ENCODE measurements around the gene MYH11. TPM values are rescaled to one million over a fixed set of nuclear protein-coding genes. Genes with fewer than 3 reads are reported as not detected.

The MYH11 gene
- 14.0 TPM for total RNA-seq
- long read RNA-seq, full-length matches to known transcripts, result 10 of 24 reads
- long read RNA-seq, partial matches to known transcripts, result 10 of 24 reads
- long read RNA-seq, other reads (novel, unspliced or antisense), result 4 of 24 reads

- peak; percentile 19 for ATAC-seq (ENCODE audit: poor library complexity)
- intact Hi-C loops (cut with DNase I), result no loop called here
- no peak for DNase-seq
Measured at GRCh38 chr16:15856901-15857698, at the start of gene MYH11. TSS of gene MYH11 (minus strand) at chr16:15857028. CDS start at chr16:15838252, 18,776 bp downstream.

GRCh38 chr16:15906439-15906838, 49.6 kb upstream of the MYH11 start:
- DNase-seq (no peak), ATAC-seq (ENCODE audit: poor library complexity) (no peak)
- intact Hi-C loops (cut with DNase I), result loop anchor here (10.0 kb wide), 1 partner anchor 68 kb away; no protein-coding TSS in a partner anchor

- intact Hi-C loops (cut with DNase I), result loop anchor here (10.0 kb wide), 1 partner anchor 71 kb away; no protein-coding TSS in a partner anchor
- no peak for DNase-seq
- no peak for ATAC-seq (ENCODE audit: poor library complexity)
Measured at GRCh38 chr16:15903960-15904359, 47.1 kb upstream of the MYH11 start.

- intact Hi-C loops (cut with DNase I), result loop anchor here (10.0 kb wide), 1 partner anchor 74 kb away; no protein-coding TSS in a partner anchor
Measured at GRCh38 chr16:15900901-15901500, 44.2 kb upstream of the MYH11 start.

GRCh38 chr16:15900357-15900756, 43.5 kb upstream of the MYH11 start:
- DNase-seq (no peak), ATAC-seq (ENCODE audit: poor library complexity) (no peak)
- intact Hi-C loops (cut with DNase I), result loop anchor here (10.0 kb wide), 1 partner anchor 74 kb away; no protein-coding TSS in a partner anchor

More at GRCh38 chr16:15900901-15901500, 44.2 kb upstream of the MYH11 start:
- DNase-seq, result no peak
- ATAC-seq (ENCODE audit: poor library complexity), result no peak

GRCh38 chr16:15899538-15900100, 42.8 kb upstream of the MYH11 start:
- ATAC-seq (ENCODE audit: poor library complexity) (no peak), DNase-seq (no peak)
- intact Hi-C loops (cut with DNase I), result loop anchor here (5.0 to 10.0 kb wide), 2 partner anchors 48 to 75 kb away; partner anchors contain the start of gene ABCC1

GRCh38 chr16:15898654-15899053, 41.8 kb upstream of the MYH11 start:
- no peak for DNase-seq
- intact Hi-C loops (cut with DNase I), result loop anchor here (5.0 kb wide), 1 partner anchor 49 kb away; the partner anchor contains the start of gene ABCC1
- no peak for ATAC-seq (ENCODE audit: poor library complexity)

GRCh38 chr16:15897834-15898254, 41.0 kb upstream of the MYH11 start:
- no peak for ATAC-seq (ENCODE audit: poor library complexity)
- DNase-seq, result no peak
- intact Hi-C loops (cut with DNase I), result loop anchor here (5.0 kb wide), 1 partner anchor 49 kb away; the partner anchor contains the start of gene ABCC1

- intact Hi-C loops (cut with DNase I), result loop anchor here (5.0 kb wide), 1 partner anchor 50 kb away; the partner anchor contains the start of gene ABCC1
Measured at GRCh38 chr16:15897121-15897780, 40.4 kb upstream of the MYH11 start.

GRCh38 chr16:15894571-15895374, 37.9 kb upstream of the MYH11 start:
- intact Hi-C loops (cut with DNase I), result loop anchor here (5.0 kb wide), 1 partner anchor 53 kb away; the partner anchor contains the start of gene ABCC1
- DNase-seq (no peak), ATAC-seq (ENCODE audit: poor library complexity) (no peak)

More at GRCh38 chr16:15897121-15897780, 40.4 kb upstream of the MYH11 start:
- ATAC-seq (ENCODE audit: poor library complexity) (no peak), DNase-seq (no peak)

GRCh38 chr16:15891508-15891907, 34.7 kb upstream of the MYH11 start:
- DNase-seq, result no peak
- intact Hi-C loops (cut with DNase I), result no loop called here
- ATAC-seq (ENCODE audit: poor library complexity), result no peak

GRCh38 chr16:15888072-15888976, 31.5 kb upstream of the MYH11 start, which contains the start of gene CEP20:
TSS of gene CEP20 (minus strand) at chr16:15888603. CDS start at chr16:15888585, 18 bp downstream.
- intact Hi-C loops (cut with DNase I), result no loop called here
- peak; percentile 100 for ATAC-seq (ENCODE audit: poor library complexity)
- peak; percentile 100 for DNase-seq

GRCh38 chr16:15887283-15887682, 30.5 kb upstream of the MYH11 start:
- ATAC-seq (ENCODE audit: poor library complexity) (no peak), DNase-seq (no peak)
- intact Hi-C loops (cut with DNase I), result no loop called here

GRCh38 chr16:15886078-15886477, 29.2 kb upstream of the MYH11 start:
- no peak for DNase-seq
- intact Hi-C loops (cut with DNase I), result no loop called here

GRCh38 chr16:15885560-15886001, 28.8 kb upstream of the MYH11 start:
- intact Hi-C loops (cut with DNase I), result no loop called here
- DNase-seq (no peak), ATAC-seq (ENCODE audit: poor library complexity) (no peak)

More at GRCh38 chr16:15886078-15886477, 29.2 kb upstream of the MYH11 start:
- ATAC-seq (ENCODE audit: poor library complexity), result no peak

GRCh38 chr16:15882563-15882962, 25.7 kb upstream of the MYH11 start:
- DNase-seq (no peak), ATAC-seq (ENCODE audit: poor library complexity) (no peak)
- intact Hi-C loops (cut with DNase I), result no loop called here
